HL-60 (cell line): ENCODE measurements around the gene LRCOL1.

Source experiments
- CTCF ChIP-seq: IDR thresholded peaks from one replicate; pipeline ENCODE4 v1.5.1; 2011; ENCODE audit warnings: low read length, control low read depth, inconsistent platforms; ENCODE audit not compliant: insufficient read depth
- TF ChIP-seq, protein P1 (sequence below): IDR thresholded peaks from 2 replicates; pipeline ENCODE4 v1.6.1; 2012; ENCODE audit warnings: low read depth; ENCODE audit not compliant: insufficient replicate concordance

GRCh38 chr12:132575661-132576060, 34.7 kb downstream of the LRCOL1 start:
- no peak for TF ChIP-seq CTCF
- TF ChIP-seq, protein P1, sequence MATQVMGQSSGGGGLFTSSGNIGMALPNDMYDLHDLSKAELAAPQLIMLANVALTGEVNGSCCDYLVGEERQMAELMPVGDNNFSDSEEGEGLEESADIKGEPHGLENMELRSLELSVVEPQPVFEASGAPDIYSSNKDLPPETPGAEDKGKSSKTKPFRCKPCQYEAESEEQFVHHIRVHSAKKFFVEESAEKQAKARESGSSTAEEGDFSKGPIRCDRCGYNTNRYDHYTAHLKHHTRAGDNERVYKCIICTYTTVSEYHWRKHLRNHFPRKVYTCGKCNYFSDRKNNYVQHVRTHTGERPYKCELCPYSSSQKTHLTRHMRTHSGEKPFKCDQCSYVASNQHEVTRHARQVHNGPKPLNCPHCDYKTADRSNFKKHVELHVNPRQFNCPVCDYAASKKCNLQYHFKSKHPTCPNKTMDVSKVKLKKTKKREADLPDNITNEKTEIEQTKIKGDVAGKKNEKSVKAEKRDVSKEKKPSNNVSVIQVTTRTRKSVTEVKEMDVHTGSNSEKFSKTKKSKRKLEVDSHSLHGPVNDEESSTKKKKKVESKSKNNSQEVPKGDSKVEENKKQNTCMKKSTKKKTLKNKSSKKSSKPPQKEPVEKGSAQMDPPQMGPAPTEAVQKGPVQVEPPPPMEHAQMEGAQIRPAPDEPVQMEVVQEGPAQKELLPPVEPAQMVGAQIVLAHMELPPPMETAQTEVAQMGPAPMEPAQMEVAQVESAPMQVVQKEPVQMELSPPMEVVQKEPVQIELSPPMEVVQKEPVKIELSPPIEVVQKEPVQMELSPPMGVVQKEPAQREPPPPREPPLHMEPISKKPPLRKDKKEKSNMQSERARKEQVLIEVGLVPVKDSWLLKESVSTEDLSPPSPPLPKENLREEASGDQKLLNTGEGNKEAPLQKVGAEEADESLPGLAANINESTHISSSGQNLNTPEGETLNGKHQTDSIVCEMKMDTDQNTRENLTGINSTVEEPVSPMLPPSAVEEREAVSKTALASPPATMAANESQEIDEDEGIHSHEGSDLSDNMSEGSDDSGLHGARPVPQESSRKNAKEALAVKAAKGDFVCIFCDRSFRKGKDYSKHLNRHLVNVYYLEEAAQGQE, result no peak
